Prostate gland (tissue), 2 donors: Measurements from ENCODE around the gene ENTREP1.

Experiments used
- CTCF ChIP-seq, 4 experiments: fragments of 200-600 bp in 2 of 4; fragments of 450-650 bp in 2 of 4; sonication (generic) in 2 of 4; IDR thresholded peaks; 1 replicate in 3 of 4; 2 replicates in 1 of 4; pipeline ENCODE4 v1.5.1; 2016 to 2019; ENCODE audit warnings: antibody characterized with exemption in 4 of 4, mild to moderate bottlenecking in 2 of 4, moderate library complexity in 2 of 4
- POLR2AphosphoS5 ChIP-seq: sonication (generic); formaldehyde crosslinking; IDR thresholded peaks from one replicate; pipeline ENCODE4 v1.6.1; 2017; ENCODE audit warnings: antibody characterized with exemption

GRCh38 chr9:69363191-69363590 is 38.2 kb downstream of the ENTREP1 start:
- TF ChIP-seq CTCF (IDR thresholded peaks at IDR 0.05) (no peak), POLR2AphosphoS5 (no peak)
